HG03095 (cell line): Measurements from ENCODE around the gene DUS1L.

Experiments
- ATAC-seq: cut with Tn5 transposase; IDR thresholded peaks from one replicate; pipeline ENCODE4 v1.9.1; 2021; ENCODE audit warnings: moderate library complexity; ENCODE audit not compliant: unreplicated experiment

DUS1L gene

DNA sequence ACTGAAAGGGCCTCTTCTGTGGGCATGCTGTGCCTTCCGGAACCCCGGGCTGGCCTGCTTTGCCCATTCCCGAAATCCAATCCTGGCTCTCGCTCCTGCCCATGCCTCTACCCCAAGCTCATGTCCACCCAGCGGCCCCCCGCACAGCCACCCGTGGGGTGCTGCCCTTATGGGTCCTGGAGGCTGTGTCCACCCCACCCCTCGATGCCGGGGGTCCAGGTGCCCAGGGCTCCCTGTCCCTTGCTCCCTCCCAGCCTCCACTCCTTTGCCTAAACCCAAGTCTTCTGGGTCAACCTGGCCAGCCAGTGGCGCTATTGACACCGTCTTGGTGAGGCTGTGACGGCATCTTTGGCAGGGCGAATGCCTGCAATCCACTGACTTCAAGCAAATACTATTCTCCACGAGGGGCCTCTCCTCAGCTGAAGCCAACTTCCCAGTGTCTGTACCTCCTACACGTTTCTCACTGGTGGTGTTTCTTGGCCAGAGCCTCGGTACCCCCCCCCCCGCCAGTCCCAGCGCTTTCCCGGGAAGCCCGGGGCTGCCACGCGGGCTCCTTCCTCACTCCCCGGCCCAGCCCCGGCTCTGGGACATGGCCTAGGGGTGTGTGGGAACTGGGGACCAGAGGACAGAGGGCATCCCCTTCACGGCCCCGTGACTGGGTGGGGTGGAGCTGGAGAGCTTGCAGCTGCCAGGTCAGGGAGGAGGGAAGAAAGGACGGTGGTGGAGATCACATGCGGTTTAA, 12.2 kb upstream of the DUS1L start:
- no peak for ATAC-seq

DNA sequence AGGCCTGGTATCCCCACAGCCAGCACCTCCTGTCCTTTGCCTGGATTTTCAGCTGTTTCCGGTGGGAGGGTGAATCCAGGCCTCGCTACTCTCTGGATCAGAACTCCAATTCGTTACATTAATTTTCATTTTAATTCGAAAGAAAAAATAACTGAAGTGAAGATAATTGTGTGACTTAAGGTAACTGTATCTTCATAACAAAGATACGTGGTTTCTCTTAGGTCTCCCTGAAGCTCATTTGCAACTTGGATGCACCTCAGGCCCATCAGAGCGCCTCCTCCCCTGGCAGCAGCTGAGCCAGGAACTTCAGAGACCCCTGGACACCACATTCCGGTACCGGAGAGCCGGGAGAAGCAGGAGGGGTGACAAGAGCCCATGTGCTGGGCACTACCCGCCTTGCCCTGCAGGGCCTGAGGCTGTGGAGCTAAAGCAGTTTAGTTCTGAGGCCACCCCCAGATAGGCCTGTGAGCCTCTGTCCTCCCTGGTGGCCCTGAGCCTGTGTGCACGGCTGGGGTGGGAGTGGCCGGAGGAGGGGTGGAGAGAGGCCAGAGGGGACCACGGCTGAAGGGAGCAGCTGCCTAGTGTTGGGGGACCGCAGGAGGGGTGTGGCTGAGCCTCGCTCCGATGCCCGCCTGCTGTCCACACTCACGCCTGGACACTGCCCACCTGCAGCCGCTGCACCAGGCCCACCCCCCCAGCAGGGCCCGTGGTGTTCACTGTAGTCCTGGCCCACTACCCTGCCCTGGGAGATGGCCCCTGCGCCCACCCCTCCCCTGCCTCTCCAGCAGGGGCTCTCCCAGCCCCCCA, 11.4 kb upstream of the DUS1L start:
- ATAC-seq = no peak

DNA sequence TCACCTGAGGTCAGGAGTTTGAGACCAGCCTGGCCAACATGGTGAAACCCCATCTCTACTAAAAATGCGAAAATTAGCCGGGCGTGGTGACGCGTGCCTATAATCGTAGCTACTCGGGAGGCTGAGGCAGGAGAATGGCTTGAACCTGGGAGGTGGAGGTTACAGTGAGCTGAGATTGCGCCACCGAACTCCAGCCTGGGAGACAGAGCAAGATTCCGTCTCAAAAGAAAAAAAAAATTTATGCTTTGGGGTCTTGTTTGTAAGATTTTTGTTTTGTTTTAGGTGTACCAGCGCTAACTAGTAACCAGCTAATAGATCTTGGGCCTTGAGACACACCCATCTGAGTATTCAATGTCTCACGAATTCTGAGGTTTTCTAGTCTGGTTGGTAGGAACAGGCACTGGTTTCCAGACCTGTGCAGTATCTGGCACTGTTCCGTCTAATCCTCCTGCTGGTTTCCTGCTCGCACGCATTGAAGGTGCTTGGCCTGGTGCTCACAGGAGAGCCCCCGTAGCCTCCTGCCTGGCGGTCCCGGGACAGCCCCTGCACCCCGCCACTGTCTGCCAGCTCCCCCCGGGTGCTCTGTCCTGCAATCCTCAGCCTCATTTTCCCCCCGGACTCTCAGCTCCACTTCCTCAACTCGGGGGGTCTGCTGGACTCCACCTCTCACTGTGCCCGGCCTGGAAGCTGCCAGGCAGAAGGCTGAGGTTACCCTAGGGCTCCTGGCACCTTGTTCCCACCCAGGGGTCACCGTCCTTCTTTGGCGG, 10.6 kb upstream of the DUS1L start:
- ATAC-seq = no peak

GRCh38 chr17:82073446-82073845, 7.8 kb upstream of the DUS1L start:
- ATAC-seq = no peak

GRCh38 chr17:82072827-82073226, 7.2 kb upstream of the DUS1L start:
- ATAC-seq = no peak

DNA sequence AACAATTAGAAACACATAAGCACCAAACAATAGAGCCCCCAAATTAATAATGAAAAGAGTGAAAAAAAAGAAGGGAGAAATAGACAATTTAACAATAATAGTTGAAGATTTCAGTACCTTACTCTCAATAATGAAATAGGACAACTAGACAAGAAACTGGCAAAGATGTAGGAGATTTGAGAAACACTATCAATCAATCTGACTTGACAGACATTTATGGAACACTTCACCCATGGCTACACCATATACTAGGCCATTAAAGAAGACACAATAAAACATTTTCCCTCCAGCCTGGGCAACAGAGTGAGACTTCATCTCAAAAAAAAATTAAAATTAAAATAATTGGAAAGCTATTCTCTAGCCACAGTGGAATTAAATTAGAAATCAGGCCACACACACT, 5.0 kb upstream of the DUS1L start:
- no peak for ATAC-seq

GRCh38 chr17:82065193-82065637, 389 bp downstream of the DUS1L start:
- ATAC-seq = peak; percentile 15

DNA sequence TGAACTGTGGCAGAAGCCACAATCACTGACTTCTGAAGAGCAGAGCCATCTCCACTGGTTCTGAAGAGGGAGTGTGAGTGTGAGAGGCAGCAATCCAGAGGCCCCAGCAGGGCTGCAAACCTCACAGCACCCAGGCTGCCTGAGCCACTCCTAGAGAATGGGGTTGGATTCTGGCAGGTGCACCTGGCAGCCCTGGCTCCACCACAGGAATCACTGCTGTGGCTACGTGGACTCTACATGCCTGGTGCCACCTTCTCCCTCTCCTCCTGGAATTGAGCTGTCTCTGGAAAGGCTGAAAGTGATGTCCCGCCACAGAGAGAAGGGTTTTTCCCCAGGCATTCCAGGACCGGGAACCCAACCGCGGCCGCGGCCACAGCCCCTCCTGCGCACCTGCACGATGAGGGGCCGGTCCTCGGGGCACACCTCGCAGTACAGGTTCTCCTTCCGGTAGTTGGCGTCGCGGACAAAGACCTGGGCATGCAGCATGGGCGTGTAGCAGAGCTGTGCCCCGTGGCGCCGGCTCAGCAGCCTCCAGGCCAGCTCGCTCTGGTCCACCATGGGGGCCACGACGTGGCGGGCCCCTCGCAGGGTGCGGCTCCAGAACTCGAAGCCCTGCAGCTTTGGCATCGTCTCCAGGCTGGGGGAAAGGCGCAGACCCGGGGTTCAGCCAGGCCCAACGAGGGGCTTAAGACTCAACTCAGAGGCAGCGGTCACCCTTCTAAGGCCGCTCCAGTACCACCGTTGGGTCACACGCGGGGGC, 991 bp downstream of the DUS1L start:
- ATAC-seq = no peak

- no peak for ATAC-seq
Measured at GRCh38 chr17:82063424-82064415, 1.9 kb downstream of the DUS1L start.

DNA sequence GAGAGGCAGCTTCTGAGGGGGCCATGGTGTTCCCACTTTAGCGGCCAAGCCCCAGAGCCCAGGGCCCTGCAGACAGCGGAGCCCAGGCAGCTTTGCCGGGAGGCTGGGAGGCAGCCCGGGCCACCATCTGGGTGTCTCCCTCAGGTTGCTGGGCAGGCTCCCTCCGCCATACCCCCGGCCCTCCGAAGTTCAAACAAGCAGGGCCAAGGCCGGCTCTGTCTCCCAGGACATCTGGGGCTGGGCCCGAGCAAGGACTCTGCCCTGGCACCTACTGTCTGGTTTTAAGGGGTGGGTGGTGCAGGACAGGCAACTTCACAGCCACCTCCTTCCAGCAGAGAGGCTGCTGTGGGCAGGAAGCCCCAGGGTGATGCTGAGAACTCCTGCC, 2.6 kb downstream of the DUS1L start:
- no peak for ATAC-seq

DNA sequence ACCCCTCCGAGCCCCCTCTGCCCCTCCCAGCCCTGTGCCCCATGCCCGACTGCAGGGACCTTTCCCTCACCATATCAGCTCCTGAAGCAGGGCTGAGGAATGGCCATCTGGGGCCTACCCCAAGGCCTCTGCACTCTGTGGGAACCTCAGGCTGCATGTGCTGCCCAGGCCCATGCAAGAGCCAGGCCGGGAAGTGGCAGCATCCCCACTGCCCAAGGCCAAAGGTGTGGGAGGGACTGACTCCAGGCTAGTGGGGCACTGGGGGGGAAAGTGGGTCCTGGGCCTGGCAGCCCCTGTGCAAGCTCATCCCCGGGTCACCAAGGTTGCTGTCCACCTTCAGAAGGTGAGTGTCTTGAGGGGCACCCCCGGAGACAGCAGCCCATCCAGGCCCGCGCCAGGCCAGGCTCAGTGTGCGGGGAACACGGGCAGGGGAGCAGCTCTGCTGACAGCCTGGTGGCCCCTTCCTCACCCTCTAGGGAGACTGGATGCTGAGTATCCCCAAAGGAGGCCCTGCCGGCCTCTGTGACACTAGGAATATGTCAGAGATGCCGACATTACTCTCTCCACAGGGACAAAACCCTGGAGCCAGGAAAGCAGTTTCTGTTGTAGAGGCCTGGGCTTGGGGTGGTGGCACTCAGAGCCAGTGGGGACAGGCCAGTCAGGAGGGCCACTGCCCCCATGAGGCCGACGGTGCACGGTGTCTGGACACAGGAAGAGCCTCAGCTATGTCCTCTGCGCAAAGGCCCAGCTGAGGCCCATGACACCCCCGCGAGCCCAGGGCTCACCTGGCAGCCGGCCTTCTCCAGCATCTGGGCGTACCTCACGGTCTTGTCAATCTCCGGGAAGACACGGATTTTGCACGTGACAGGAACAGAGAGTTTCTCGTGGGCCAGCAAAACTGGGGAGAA, 3.3 kb downstream of the DUS1L start:
- no peak for ATAC-seq

GRCh38 chr17:82061047-82061925, 4.3 kb downstream of the DUS1L start:
- no peak for ATAC-seq

DNA sequence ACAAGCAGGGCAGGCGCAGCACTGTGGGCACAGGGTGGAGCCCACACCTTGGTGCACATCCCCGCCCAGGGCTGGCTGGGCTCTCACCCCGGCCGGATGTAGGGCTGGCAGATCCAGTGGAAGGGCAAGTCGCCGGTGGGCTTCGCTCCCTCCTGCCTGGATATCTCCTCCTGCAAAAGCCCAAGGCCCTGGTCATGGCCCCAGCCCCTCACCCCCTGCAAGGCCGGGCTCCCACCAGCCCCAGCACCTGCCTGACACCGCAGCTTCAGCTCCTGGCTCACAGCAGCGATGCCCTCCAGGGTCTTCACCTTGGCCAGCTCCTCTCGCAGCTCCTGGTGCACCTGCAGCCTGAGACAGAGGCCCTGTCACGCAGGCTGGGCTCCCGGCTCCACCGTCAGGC, 5.0 kb downstream of the DUS1L start:
- no peak for ATAC-seq

DNA sequence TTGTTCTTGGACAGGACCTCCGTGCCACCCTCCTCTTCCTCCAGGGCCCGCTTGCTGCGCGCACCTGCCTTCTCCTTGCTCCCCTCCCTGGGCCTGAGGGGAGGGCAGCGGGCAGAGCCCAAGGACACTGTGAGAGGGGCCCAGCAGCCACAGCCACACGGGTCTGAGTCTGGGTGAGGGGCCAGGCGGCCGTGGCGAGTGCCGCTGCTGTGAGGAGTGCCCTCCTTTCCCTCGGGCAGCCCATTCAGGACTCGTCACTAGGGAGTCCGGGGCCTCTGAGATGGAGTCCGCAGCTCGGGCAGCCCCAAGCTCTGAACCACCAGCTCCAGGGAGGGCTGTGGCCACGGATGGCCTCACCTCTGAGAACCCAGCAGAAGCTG, 5.6 kb downstream of the DUS1L start:
- no peak for ATAC-seq

GRCh38 chr17:82059272-82060000, 6.2 kb downstream of the DUS1L start:
- ATAC-seq = no peak

GRCh38 chr17:82058855-82059249, 6.8 kb downstream of the DUS1L start:
- no peak for ATAC-seq

GRCh38 chr17:82058230-82058854, 7.3 kb downstream of the DUS1L start:
- ATAC-seq = no peak
